Kidney epithelial cell (primary cell): ENCODE data around the gene STXBP4. TPM values are rescaled to one million over a fixed set of nuclear protein-coding genes. Genes with fewer than 3 reads are reported as not detected.

ENCODE experiments used
- total RNA-seq: library from RNA; depleted of rRNA; stranded (reverse); fragments of >200 nt; gene quantifications from 2 replicates; pipeline ENCODE4 v1.2.3, GENCODE V29; 2015

STXBP4 gene
- total RNA-seq, 1 donor from 2014 or later, result 40.1 TPM

Other genes with a start within 250 kb of the STXBP4 start
- gene TOM1L1, start 67.9 kb upstream of the STXBP4 start, total RNA-seq, result 70.7 and 76.0 TPM in 2 replicates
- gene COX11, start 111 bp upstream of the STXBP4 start, total RNA-seq, result 33.3 and 59.1 TPM in 2 replicates